ENCODE results near the gene HCLS1. TPM values are rescaled to one million over a fixed set of nuclear protein-coding genes. Genes with fewer than 3 reads are reported as not detected.
"Not testable (repeated sequence)": the region's sequence is repeated elsewhere in the genome, so short reads cannot be mapped to it uniquely, and the experiment has no call there.

Gene HCLS1
- total RNA-seq, 1 donor from 2014 or later, result 37.4 TPM

GRCh38 chr3:121654493-121655385, 6.0 kb downstream of the HCLS1 start:
- no peak for DNase-seq (ENCODE audit: low spot score)

GRCh38 chr3:121651684-121652083, 9.0 kb downstream of the HCLS1 start:
- no peak for DNase-seq (ENCODE audit: low spot score)

GRCh38 chr3:121649645-121650044, 11.1 kb downstream of the HCLS1 start:
- DNase-seq (ENCODE audit: low spot score), result no peak

DNA sequence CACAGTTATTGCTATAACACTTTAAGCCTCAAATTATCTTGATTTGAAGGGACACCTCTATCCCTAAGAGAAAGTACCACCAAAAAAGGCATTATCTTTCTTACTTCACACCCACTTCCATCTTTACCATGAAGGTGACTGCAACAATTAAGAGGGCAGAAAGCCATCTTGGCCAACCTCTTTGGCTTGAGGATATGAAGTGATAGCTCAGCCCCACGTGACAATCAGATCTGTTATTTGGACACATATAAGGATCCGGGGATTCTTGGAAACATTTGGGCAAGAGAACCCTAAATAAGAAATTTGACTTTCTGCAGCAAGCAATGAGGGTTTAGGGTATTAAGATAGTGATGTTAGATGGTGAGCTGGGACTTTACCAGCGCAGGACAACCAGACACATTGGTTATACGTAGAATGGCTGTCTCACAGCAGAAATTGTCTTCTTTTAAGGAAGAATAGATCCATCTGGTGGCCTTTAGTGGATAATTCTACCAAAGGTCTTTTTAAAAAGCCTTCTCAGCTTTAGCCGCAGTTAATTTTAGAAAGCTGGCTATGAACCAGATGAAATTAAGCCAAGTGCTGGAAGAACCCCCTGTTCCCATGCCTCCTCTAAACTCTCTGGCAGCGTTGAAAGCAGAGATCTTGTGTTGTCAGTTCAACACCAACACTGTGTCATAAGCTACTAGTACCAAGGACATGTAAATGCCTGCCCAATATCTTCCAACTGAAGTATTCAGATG, 12.3 kb downstream of the HCLS1 start:
- peak; percentile 47 for DNase-seq (ENCODE audit: low spot score)

DNA sequence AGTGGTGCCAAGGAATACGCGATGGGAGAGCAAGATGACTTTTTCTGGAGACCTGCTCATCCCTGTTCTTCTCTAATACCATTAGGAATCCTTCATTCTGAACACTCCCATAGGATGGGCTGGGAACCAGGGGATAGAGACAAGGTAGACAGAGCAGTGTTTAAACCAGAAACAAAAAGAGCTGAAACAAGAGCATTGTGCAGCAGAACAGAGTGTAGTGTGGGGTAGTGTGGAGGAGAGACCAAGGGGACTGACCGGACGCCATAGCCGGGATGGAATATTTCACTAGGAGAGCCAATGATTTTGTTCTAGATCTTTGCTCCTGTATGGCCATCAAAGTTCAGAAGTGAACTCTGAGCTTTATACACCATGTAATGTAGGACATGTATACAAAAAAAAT, 15.6 kb downstream of the HCLS1 start:
- DNase-seq (ENCODE audit: low spot score), result no peak

DNA sequence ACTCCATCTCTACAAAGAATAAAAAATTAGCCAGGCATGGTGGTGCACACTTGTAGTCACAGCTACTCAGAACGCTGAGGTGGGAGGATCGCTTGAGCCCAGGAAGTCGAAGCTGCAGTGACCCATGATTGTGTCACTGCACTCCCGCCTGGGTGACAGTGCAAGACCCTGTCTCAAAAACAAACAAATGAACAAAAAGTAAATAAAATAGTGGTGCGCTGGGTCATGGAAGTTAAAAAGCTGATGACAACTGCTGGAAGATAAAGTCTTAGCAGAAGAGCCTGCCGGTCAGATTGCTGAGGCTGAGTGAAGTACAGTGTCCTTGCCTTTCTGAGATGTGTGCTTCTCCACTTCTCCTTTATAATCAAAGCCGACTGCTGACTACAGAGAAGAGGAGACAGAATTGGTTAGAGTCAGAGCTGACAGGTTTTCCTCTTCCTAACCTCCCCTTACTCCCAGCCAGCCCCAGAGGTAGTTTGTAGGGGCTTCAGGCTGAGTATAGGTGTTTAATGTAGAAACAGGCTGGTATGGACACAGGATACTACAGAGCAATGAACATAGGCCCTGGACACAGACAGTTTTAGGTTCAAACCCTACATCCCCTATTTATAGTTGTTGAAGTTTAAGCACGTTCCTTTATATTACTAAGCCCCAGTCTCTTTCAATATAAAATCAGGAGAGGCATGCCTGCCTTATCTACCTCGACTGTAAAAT, 17.9 kb downstream of the HCLS1 start:
- DNase-seq (ENCODE audit: low spot score), result no peak

- DNase-seq (ENCODE audit: low spot score), result no peak
Observed at GRCh38 chr3:121641127-121641526, 19.6 kb downstream of the HCLS1 start.

GRCh38 chr3:121637922-121638321, 22.8 kb downstream of the HCLS1 start:
- no peak for DNase-seq (ENCODE audit: low spot score)

DNA sequence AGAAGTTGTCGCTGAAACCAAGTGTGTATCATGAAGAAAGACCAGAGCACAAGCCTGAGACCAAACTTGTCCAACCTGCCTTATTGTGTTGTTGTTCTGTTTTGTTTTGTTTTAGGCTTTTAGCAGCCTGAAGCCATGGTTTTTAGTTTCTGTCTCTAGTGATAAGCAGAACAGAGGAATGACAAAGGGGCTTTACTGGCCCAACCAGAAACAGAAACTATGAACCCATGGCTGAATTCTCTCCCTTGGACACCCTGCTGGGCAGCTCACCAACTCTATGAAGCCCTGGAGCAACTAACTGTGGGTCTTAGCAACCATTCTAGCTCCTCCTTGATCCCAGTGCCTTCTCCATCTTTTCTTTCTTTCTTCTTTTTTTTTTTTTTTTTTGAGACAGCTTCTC, 30.3 kb downstream of the HCLS1 start:
- no peak for DNase-seq (ENCODE audit: low spot score)

- no peak for DNase-seq (ENCODE audit: low spot score)
Observed at GRCh38 chr3:121629601-121630000, 31.1 kb downstream of the HCLS1 start.

DNA sequence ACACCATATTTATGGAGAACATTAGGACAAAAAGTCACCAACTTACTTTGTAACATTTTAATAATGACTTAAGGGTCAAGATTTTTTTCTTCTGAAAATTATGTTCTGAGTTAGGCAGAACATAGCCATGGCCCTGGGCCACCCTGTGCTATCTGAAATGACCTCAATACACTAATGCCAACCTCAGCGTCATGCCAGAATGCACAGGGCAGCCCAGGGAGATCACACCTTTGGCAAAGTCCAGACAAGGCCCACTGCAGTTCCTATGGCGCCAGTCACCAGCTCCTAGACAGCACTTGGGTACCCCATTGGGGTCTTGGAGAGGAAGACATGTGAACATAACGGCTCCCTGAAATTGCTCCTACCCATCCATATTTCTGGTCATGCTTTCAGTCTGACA, 33.1 kb downstream of the HCLS1 start:
- no peak for DNase-seq (ENCODE audit: low spot score)

GRCh38 chr3:121627211-121627610, 33.5 kb downstream of the HCLS1 start:
- no peak for DNase-seq (ENCODE audit: low spot score)

DNA sequence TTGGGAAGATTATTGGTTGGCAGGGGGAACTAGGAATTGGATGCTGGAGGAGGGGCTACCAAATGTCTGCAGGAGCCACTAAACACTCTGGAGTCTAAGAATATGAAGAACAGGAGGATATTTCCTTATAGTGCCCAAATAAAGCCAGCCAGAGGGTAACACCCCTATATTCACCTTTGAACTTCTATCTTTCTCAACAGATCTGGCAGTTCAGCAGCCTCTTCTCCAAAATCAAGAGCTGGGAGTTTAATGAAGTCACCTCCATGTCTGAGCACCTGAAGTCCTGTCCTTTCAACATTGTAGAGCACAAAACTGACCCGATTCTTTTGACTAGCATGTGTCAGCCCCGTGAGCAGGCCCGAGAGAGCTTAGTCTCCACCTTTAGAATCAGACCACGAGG, 34.2 kb downstream of the HCLS1 start:
- no peak for DNase-seq (ENCODE audit: low spot score)

GRCh38 chr3:121624147-121624899, 36.4 kb downstream of the HCLS1 start:
- DNase-seq (ENCODE audit: low spot score), result no peak

- DNase-seq (ENCODE audit: low spot score), result no peak
Observed at GRCh38 chr3:121621491-121621890, 39.2 kb downstream of the HCLS1 start.

DNA sequence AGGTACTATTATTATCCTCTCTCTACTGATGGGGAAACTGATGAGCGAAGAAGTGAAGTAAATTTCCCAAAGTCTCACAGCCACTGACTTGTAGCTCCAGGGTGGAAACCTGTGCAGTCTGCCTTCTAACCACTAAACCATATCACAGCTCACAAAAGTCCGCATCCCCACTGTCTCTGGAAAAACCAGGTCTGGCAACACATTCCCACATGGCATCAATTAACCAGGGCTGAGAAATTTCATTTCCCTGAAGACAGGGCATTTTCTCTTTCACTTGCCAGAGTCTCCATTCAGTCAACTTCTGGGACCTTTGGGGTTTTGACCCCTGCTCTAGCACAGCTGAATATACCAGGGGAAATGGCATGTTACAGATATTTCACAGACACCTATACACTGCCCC, 41.0 kb downstream of the HCLS1 start:
- DNase-seq (ENCODE audit: low spot score), result no peak

GRCh38 chr3:121606106-121606505, 54.6 kb downstream of the HCLS1 start:
- DNase-seq (ENCODE audit: low spot score), result no peak

DNA sequence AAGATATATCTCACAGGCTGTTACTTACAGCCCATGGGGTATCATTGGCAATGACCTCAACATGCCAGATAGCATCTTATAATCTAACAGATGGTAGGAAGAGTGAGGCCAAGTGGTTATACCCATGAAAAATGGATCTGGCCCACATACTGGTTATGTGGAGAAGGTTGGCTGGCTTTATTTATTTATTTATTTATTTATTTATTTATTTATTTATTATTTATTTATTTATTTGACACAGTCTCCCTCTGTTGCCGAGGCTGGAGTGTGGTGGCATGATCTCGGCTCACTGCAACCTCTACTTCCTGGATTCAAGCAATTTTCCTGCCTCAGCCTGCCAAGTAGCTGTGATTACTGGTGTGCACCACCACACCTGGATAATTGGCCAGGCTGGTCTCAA, 55.9 kb downstream of the HCLS1 start:
- no peak for DNase-seq (ENCODE audit: low spot score)

GRCh38 chr3:121601212-121601812, 59.4 kb downstream of the HCLS1 start:
- DNase-seq (ENCODE audit: low spot score), result no peak

GRCh38 chr3:121599900-121600299, 60.8 kb downstream of the HCLS1 start:
- DNase-seq (ENCODE audit: low spot score), result not testable (repeated sequence)

- DNase-seq (ENCODE audit: low spot score), result no peak
Observed at GRCh38 chr3:121598564-121598963, 62.1 kb downstream of the HCLS1 start.
